GM18951 (cell line): ENCODE data around the gene INTS4.
"Not testable (repeated sequence)": the region's sequence is repeated elsewhere in the genome, so short reads cannot be mapped to it uniquely, and the experiment has no call there.

ENCODE experiments used
- POLR2A ChIP-seq: IDR thresholded peaks from 4 replicates; pipeline ENCODE4 v1.6.1; 2011; ENCODE audit warnings: mild to moderate bottlenecking; ENCODE audit not compliant: insufficient read length, insufficient read depth; ENCODE audit errors: extremely low read depth
- in situ Hi-C: fragments of 300-500 bp; cut with MboI; formaldehyde crosslinking; loops from one replicate; pipeline ENCODE4 v1.12.0; 2022; ENCODE audit warnings: low sequenced_read_pairs, mixed read lengths, inconsistent platforms; ENCODE audit not compliant: unreplicated experiment

The INTS4 gene

GRCh38 chr11:77884186-77884828 is 110.2 kb downstream of the INTS4 start:
- no peak for TF ChIP-seq POLR2A
- in situ Hi-C loops, result no loop called here

- in situ Hi-C loops, result no loop called here
- TF ChIP-seq POLR2A, result no peak
Observed at GRCh38 chr11:77883775-77884174, 110.7 kb downstream of the INTS4 start.

GRCh38 chr11:77882396-77882795 is 112.1 kb downstream of the INTS4 start:
- in situ Hi-C loops, result no loop called here
- TF ChIP-seq POLR2A, result no peak

- TF ChIP-seq POLR2A, result no peak
- in situ Hi-C loops, result no loop called here
Observed at GRCh38 chr11:77879218-77879617, 115.2 kb downstream of the INTS4 start.

GRCh38 chr11:77878247-77878646 is 116.2 kb downstream of the INTS4 start:
- in situ Hi-C loops, result not testable (repeated sequence)

GRCh38 chr11:77876045-77876444 is 118.4 kb downstream of the INTS4 start:
- in situ Hi-C loops, result no loop called here
- TF ChIP-seq POLR2A, result no peak

- no peak for TF ChIP-seq POLR2A
- in situ Hi-C loops, result no loop called here
Observed at GRCh38 chr11:77874206-77874605, 120.3 kb downstream of the INTS4 start.

GRCh38 chr11:77873345-77873744 is 121.1 kb downstream of the INTS4 start:
- in situ Hi-C loops, result no loop called here
- no peak for TF ChIP-seq POLR2A

GRCh38 chr11:77871855-77872254 is 122.6 kb downstream of the INTS4 start:
- in situ Hi-C loops, result no loop called here
- no peak for TF ChIP-seq POLR2A

- no peak for TF ChIP-seq POLR2A
- in situ Hi-C loops, result no loop called here
Observed at GRCh38 chr11:77868744-77869143, 125.7 kb downstream of the INTS4 start.

GRCh38 chr11:77866336-77866735 is 128.1 kb downstream of the INTS4 start:
- TF ChIP-seq POLR2A, result no peak
- in situ Hi-C loops, result no loop called here

GRCh38 chr11:77865805-77866204 is 128.7 kb downstream of the INTS4 start:
- no peak for TF ChIP-seq POLR2A
- in situ Hi-C loops, result no loop called here

- in situ Hi-C loops, result not testable (repeated sequence)
Observed at GRCh38 chr11:77861444-77861843, 133.0 kb downstream of the INTS4 start.

- in situ Hi-C loops, result not testable (repeated sequence)
Observed at GRCh38 chr11:77857906-77858457, 136.5 kb downstream of the INTS4 start.

GRCh38 chr11:77854838-77855237 is 139.6 kb downstream of the INTS4 start:
- in situ Hi-C loops, result no loop called here
- TF ChIP-seq POLR2A, result no peak
